Neural progenitor cell (in vitro differentiated cells): ENCODE data around the gene C4A.
"Not testable (repeated sequence)": the region's sequence is repeated elsewhere in the genome, so short reads cannot be mapped to it uniquely, and the experiment has no call there.

Source experiments
- CTCF ChIP-seq: fragments of 200-600 bp; sonication (generic); IDR thresholded peaks from 2 replicates; pipeline ENCODE4 v1.5.1; 2017; ENCODE audit warnings: antibody characterized with exemption, mild to moderate bottlenecking
- EZH2 ChIP-seq: fragments of 200-600 bp; sonication (generic); IDR thresholded peaks from 2 replicates; pipeline ENCODE4 v1.6.1; 2017; ENCODE audit warnings: antibody characterized with exemption, mild to moderate bottlenecking, moderate library complexity
- EZH2phosphoT487 ChIP-seq: fragments of 200-600 bp; sonication (generic); IDR thresholded peaks from 2 replicates; pipeline ENCODE4 v1.6.1; 2017; ENCODE audit warnings: antibody characterized with exemption

- TF ChIP-seq CTCF, EZH2phosphoT487, EZH2: not testable (repeated sequence)
Measured at GRCh38 chr6:31981744-31982143, at the start of gene C4A.
